Mammary epithelial cell (primary cell): ENCODE measurements around the gene DRD4.

Experiments used
- CTCF ChIP-seq, 2 donors: IDR thresholded peaks in 1 of 2; conservative IDR thresholded peaks in 1 of 2; 2 replicates each; pipeline ENCODE4 v1.5.1; 2011 to 2012; ENCODE audit warnings: inconsistent platforms in 2 of 2, low read length in 2 of 2, mild to moderate bottlenecking in 2 of 2, control low read depth in 1 of 2, low read depth in 1 of 2; ENCODE audit not compliant: insufficient read depth in 1 of 2; ENCODE audit errors: extremely low read depth in 1 of 2
- EZH2 ChIP-seq: IDR thresholded peaks from 2 replicates; pipeline ENCODE4 v1.6.1; 2012; ENCODE audit warnings: low read length, inconsistent platforms, borderline replicate concordance

- TF ChIP-seq CTCF (conservative IDR thresholded peaks at IDR 0.05 in 1 of 2, IDR thresholded peaks at IDR 0.05 in 1 of 2; ENCODE audit: extremely low read depth in 1 of 2, insufficient read depth in 1 of 2, low read depth in 1 of 2, low read length in 2 of 2) (no peak), EZH2 (no peak)
Measured at GRCh38 chr11:617912-618682, 19.0 kb upstream of the DRD4 start.
